Measurements from ENCODE around the gene HAUS2.
"Not testable (repeated sequence)": the region's sequence is repeated elsewhere in the genome, so short reads cannot be mapped to it uniquely, and the experiment has no call there.

DNA sequence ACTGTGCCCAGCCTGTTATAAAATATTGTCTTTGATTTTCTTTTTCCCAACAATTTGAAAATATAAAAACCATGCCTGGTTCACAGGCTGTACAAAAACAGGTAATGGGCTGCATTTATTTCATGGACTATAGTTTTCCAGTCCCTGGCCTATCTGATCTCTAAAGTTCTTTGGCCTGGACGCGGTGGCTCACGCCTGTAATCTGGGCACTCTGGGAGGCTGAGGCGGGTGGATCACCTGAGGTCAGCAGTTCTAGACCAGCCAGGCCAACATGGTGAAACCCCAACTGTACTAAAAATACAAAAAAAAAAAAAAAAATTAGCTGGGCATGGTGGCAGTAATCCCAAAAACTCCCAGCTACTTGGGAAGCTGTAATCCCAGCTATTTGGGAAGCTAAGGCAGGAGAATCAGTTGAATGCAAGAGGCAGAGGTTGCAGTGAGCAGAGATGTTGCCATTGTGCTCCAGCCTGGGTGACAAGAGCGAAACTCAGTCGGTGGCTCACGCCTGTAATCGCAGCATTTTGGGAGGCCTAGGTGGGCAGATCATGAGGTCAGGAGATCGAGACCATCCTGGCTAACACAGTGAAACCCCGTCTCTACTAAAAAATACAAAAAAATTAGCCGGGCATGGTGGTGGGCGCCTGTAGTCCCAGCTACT, 8.0 kb downstream of the HAUS2 start:
- not testable (repeated sequence) for TF ChIP-seq EZH2 (IDR thresholded peaks at IDR 0.05); CTCF (IDR thresholded peaks at IDR 0.05 in 2 of 3, conservative IDR thresholded peaks at IDR 0.05 in 1 of 3; ENCODE audit: borderline replicate concordance in 1 of 3, insufficient read depth in 1 of 3, low read depth in 2 of 3, low read length in 2 of 3); POLR2A (IDR thresholded peaks at IDR 0.05; ENCODE audit: borderline replicate concordance, extremely low read depth, insufficient read depth, insufficient read length); REST (IDR thresholded peaks at IDR 0.05; ENCODE audit: low read depth); EZH2phosphoT487 (IDR thresholded peaks at IDR 0.05; ENCODE audit: borderline replicate concordance); ZNF274 (IDR thresholded peaks at IDR 0.05; ENCODE audit: low read depth, low read length); POLR2AphosphoS5 (IDR thresholded peaks at IDR 0.05; ENCODE audit: low read depth, low read length); RAD21 (IDR thresholded peaks at IDR 0.05; ENCODE audit: low read depth); ATF3 (IDR thresholded peaks at IDR 0.05); TCF7L2 (IDR thresholded peaks at IDR 0.05; ENCODE audit: borderline replicate concordance, extremely low read depth, insufficient read depth, insufficient read length); JUND (IDR thresholded peaks at IDR 0.05); CEBPB (IDR thresholded peaks at IDR 0.05; ENCODE audit: low read depth); YY1 (IDR thresholded peaks at IDR 0.05; ENCODE audit: extremely low read depth, insufficient replicate concordance, low read depth, low read length)
- TF ChIP-seq, protein P1, sequence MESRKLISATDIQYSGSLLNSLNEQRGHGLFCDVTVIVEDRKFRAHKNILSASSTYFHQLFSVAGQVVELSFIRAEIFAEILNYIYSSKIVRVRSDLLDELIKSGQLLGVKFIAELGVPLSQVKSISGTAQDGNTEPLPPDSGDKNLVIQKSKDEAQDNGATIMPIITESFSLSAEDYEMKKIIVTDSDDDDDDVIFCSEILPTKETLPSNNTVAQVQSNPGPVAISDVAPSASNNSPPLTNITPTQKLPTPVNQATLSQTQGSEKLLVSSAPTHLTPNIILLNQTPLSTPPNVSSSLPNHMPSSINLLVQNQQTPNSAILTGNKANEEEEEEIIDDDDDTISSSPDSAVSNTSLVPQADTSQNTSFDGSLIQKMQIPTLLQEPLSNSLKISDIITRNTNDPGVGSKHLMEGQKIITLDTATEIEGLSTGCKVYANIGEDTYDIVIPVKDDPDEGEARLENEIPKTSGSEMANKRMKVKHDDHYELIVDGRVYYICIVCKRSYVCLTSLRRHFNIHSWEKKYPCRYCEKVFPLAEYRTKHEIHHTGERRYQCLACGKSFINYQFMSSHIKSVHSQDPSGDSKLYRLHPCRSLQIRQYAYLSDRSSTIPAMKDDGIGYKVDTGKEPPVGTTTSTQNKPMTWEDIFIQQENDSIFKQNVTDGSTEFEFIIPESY (IDR thresholded peaks at IDR 0.05; ENCODE audit: extremely low read depth, insufficient replicate concordance, low read length), result not testable (repeated sequence)
